Small intestine (tissue), 7 donors: ENCODE measurements around the gene GPAT2. TPM values are rescaled to one million over a fixed set of nuclear protein-coding genes. Genes with fewer than 3 reads are reported as not detected.
"Not testable (repeated sequence)": the region's sequence is repeated elsewhere in the genome, so short reads cannot be mapped to it uniquely, and the experiment has no call there.

Source experiments
- DNase-seq, 2 donors: peaks; one replicate each; pipeline versions ENCODE4 v3.0.0 to v3.0.0-alpha.2; 2013
- FAIRE-seq: peaks from 2 replicates; lab custom pipeline; 2012; peaks lifted over from hg19 to GRCh38; lab: Jason Lieb, UNC
- H3K27ac ChIP-seq, 3 donors: one replicate each; pipeline ENCODE4 v1.5.1; 2013; ENCODE audit warnings: low read length in 2 of 3, mild to moderate bottlenecking in 2 of 3, control low read depth in 1 of 3, inconsistent platforms in 1 of 3, low read depth in 1 of 3, moderate library complexity in 1 of 3
- H3K27me3 ChIP-seq, 3 donors: one replicate each; pipeline ENCODE4 v1.6.1; 2013; ENCODE audit warnings: low read length in 3 of 3, inconsistent platforms in 1 of 3; ENCODE audit not compliant: control insufficient read depth in 3 of 3, insufficient read depth in 3 of 3
- H3K36me3 ChIP-seq, 3 donors: one replicate each; pipeline ENCODE4 v1.6.1; 2013; ENCODE audit warnings: low read length in 3 of 3, inconsistent platforms in 1 of 3, low read depth in 1 of 3, mild to moderate bottlenecking in 1 of 3, moderate library complexity in 1 of 3; ENCODE audit not compliant: control insufficient read depth in 3 of 3, insufficient read depth in 2 of 3
- H3K4me1 ChIP-seq, 3 donors: one replicate each; pipeline ENCODE4 v1.6.1; 2013; ENCODE audit warnings: low read length in 2 of 3, inconsistent platforms in 1 of 3, low read depth in 1 of 3, mild to moderate bottlenecking in 1 of 3, moderate library complexity in 1 of 3; ENCODE audit not compliant: control insufficient read depth in 3 of 3, insufficient read depth in 2 of 3
- H3K4me3 ChIP-seq, 3 donors: one replicate each; pipeline ENCODE4 v1.5.1; 2013; ENCODE audit warnings: low read length in 3 of 3, control low read depth in 1 of 3, inconsistent platforms in 1 of 3, low read depth in 1 of 3, mild to moderate bottlenecking in 1 of 3, moderate library complexity in 1 of 3
- H3K9me3 ChIP-seq, 2 donors: one replicate each; pipeline ENCODE4 v1.6.1; 2013; ENCODE audit warnings: low read depth in 1 of 2, low read length in 1 of 2; ENCODE audit not compliant: control insufficient read depth in 2 of 2, insufficient read depth in 1 of 2
- WGBS, 3 donors: extraction: QIAGEN DNeasy Blood & Tissue Kit; methylation state at CpG; one replicate each; pipeline ENCODE4 v1.1.7; 2013; 5-methylcytosine and 5-hydroxymethylcytosine counted together
- polyA plus RNA-seq, 4 donors: library from polyadenylated mRNA; stranded (reverse) in 3 of 4; unstranded in 1 of 4; fragments of 200-250 nt in 3 of 4; fragments of 120-200 nt in 1 of 4; gene quantifications; one replicate each; pipeline versions ENCODE4 v1.2.1 to v1.2.3, GENCODE V29; 2013
- donor health status: healthy with polysubstance abuse.
- donor health status: control.
- donor health status: control.
- donor health status: Bipolar disorder and iron deficiency.
- donor health status: healthy.

GPAT2 gene
- polyA plus RNA-seq, 4 donors, result 0.22 to 6.5 (median 0.93) TPM; not detected in 1

DNA sequence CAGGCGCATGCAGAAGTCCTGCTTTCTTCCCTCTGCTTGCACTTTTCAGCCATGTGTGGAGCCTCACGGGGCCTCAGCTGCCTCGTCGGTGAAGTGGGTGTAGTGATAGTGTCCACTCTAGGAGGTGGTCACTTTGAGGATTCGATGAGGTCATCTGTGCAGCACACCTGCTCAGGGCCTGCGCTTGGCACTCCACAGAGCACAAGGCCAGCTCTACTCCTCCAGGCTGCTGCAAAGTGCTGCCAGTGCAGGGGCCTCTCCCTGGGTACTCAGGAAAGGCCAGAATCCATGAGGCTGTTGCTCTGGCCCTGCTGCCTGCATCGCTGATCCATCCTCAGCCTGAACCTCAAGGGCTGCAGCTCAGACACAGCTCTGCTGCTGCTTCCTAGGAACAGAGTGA, 31.8 kb upstream of the GPAT2 start:
- not testable (repeated sequence) for H3K27me3 ChIP-seq, DNase-seq, H3K27ac ChIP-seq, FAIRE-seq, H3K36me3 ChIP-seq, H3K4me3 ChIP-seq, H3K4me1 ChIP-seq, H3K9me3 ChIP-seq
- 90 to 96% (median 90%) methylated on average over 4 to 5 of the region's 7 CpGs for WGBS, 3 donors

- H3K4me1 ChIP-seq, FAIRE-seq, H3K4me3 ChIP-seq, DNase-seq, H3K9me3 ChIP-seq, H3K36me3 ChIP-seq, H3K27me3 ChIP-seq, H3K27ac ChIP-seq: not testable (repeated sequence)
- WGBS, 3 donors, result 87 to 88% (median 88%) methylated on average over 4 of the region's 4 CpGs
Observed at GRCh38 chr2:96065954-96066353, 31.2 kb upstream of the GPAT2 start.

DNA sequence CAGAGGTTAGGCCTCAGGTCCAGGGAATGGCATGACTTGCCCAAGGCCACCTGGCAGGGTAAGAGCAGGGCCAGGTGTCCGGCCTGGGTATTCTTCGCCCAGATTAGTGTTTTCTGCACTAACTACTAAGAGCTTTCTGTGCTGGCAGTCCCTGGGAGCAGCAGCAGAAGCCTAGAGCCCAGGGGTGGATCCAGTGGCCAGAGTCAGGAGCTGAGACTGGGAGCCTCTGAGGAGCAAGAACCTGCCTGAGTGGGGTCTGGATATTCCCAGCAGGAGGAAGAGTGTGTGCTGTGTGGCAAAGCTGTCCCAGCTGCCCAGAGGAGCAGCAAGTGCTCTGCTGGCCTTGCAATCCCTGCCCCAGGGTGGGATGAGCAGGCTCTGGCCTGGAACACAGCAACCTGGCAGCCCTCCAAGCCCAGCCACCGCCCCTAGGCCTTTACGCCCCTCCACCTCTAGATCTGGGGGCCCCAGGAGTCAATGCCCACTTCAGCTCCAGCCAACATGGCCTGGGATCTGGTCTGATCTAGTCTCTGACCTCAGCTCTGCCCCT, 30.7 kb upstream of the GPAT2 start:
- H3K9me3 ChIP-seq, result no peaks in the 10 kb centered on the region
- H3K27ac ChIP-seq, result no peak overlapping the region
- no peak for DNase-seq
- no peak overlapping the region for H3K4me3 ChIP-seq
- no peaks in the 10 kb centered on the region for H3K36me3 ChIP-seq
- 65 to 74% (median 72%) methylated on average over 4 of the region's 4 CpGs for WGBS, 3 donors
- H3K27me3 ChIP-seq, result no peaks in the 10 kb centered on the region
- no peaks in the 10 kb centered on the region for H3K4me1 ChIP-seq
- FAIRE-seq, result no peak

DNA sequence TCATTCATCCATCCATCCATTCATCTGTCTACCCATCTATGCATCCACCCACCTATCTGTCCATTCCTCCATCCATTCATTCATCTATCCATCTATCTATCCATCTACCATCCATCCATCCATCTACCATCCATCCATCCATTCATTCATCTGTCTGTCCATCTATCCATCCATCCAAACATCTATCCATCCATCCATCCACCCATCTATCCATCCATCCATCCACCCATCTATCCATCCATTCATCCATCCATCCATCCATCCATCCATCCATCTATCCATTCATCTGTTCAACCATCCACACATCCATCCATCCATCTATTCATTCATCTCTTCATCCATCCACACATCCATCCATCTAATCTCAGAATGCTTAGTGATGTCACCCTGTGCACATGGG, 30.0 kb upstream of the GPAT2 start:
- FAIRE-seq, DNase-seq, H3K27me3 ChIP-seq, H3K4me3 ChIP-seq, H3K27ac ChIP-seq, H3K9me3 ChIP-seq, H3K4me1 ChIP-seq, H3K36me3 ChIP-seq: not testable (repeated sequence)

GRCh38 chr2:96064047-96064675, 29.4 kb upstream of the GPAT2 start:
- H3K9me3 ChIP-seq, H3K27me3 ChIP-seq, H3K27ac ChIP-seq, FAIRE-seq, H3K36me3 ChIP-seq, DNase-seq, H3K4me3 ChIP-seq, H3K4me1 ChIP-seq: not testable (repeated sequence)
- 60 to 100% (median 91%) methylated on average over 1 of the region's 3 CpGs for WGBS, 3 donors

GRCh38 chr2:96063116-96063899, 28.6 kb upstream of the GPAT2 start:
- not testable (repeated sequence) for H3K4me1 ChIP-seq, H3K27ac ChIP-seq, FAIRE-seq, H3K9me3 ChIP-seq, H3K36me3 ChIP-seq, H3K27me3 ChIP-seq, H3K4me3 ChIP-seq
- WGBS, 3 donors, result 50 to 69% (median 56%) methylated on average over 8 to 11 of the region's 12 CpGs
- peak in 1 of 2 donors; percentile 40 for DNase-seq

- not testable (repeated sequence) for H3K9me3 ChIP-seq, H3K27ac ChIP-seq, H3K4me1 ChIP-seq, H3K27me3 ChIP-seq, DNase-seq, H3K4me3 ChIP-seq, H3K36me3 ChIP-seq, FAIRE-seq
- WGBS, 3 donors, result 56 to 75% (median 63%) methylated on average over 3 of the region's 5 CpGs
Observed at GRCh38 chr2:96062483-96062882, 27.8 kb upstream of the GPAT2 start.

- not testable (repeated sequence) for DNase-seq
Observed at GRCh38 chr2:96061901-96062300, 27.2 kb upstream of the GPAT2 start.

More at GRCh38 chr2:96061901-96062300, 27.2 kb upstream of the GPAT2 start:
- 87 to 89% (median 88%) methylated on average over 9 of the region's 9 CpGs for WGBS, 3 donors
- not testable (repeated sequence) for H3K9me3 ChIP-seq, H3K27ac ChIP-seq, H3K27me3 ChIP-seq, FAIRE-seq, H3K4me3 ChIP-seq, H3K4me1 ChIP-seq, H3K36me3 ChIP-seq
